ENCODE measurements around the gene SLIT3.

Gene SLIT3

GRCh38 chr5:168939887-168940544, 360.9 kb downstream of the SLIT3 start:
- TF ChIP-seq POLR2A (IDR thresholded peaks at IDR 0.05; ENCODE audit: extremely low read depth, insufficient read length) = no peak
- no peak for TF ChIP-seq CTCF (IDR thresholded peaks at IDR 0.05; ENCODE audit: low read depth, low read length)
- no peak for TF ChIP-seq MAX (IDR thresholded peaks at IDR 0.05; ENCODE audit: low read depth, low read length)
- no peak for TF ChIP-seq MYC (IDR thresholded peaks at IDR 0.05; ENCODE audit: low read depth, low read length)
- H3K4me3 ChIP-seq (ENCODE audit: low read depth, low read length) = no peak overlapping the region
- DNase-seq (ENCODE audit: low read depth) = no peak

GRCh38 chr5:168939156-168939800, 361.7 kb downstream of the SLIT3 start:
- H3K4me3 ChIP-seq (ENCODE audit: low read depth, low read length) = no peak overlapping the region
- no peak for TF ChIP-seq MAX (IDR thresholded peaks at IDR 0.05; ENCODE audit: low read depth, low read length)
- TF ChIP-seq MYC (IDR thresholded peaks at IDR 0.05; ENCODE audit: low read depth, low read length) = no peak
- no peak for TF ChIP-seq CTCF (IDR thresholded peaks at IDR 0.05; ENCODE audit: low read depth, low read length)
- no peak for TF ChIP-seq POLR2A (IDR thresholded peaks at IDR 0.05; ENCODE audit: extremely low read depth, insufficient read length)
- DNase-seq (ENCODE audit: low read depth) = no peak

- no peak overlapping the region for H3K4me3 ChIP-seq (ENCODE audit: low read depth, low read length)
- no peak for TF ChIP-seq MAX (IDR thresholded peaks at IDR 0.05; ENCODE audit: low read depth, low read length)
- no peak for TF ChIP-seq CTCF (IDR thresholded peaks at IDR 0.05; ENCODE audit: low read depth, low read length)
- TF ChIP-seq POLR2A (IDR thresholded peaks at IDR 0.05; ENCODE audit: extremely low read depth, insufficient read length) = no peak
- no peak for TF ChIP-seq MYC (IDR thresholded peaks at IDR 0.05; ENCODE audit: low read depth, low read length)
- no peak for DNase-seq (ENCODE audit: low read depth)
These were observed 364.4 kb downstream of the SLIT3 start for GRCh38 chr5:168936511-168936910.

- no peak overlapping the region for H3K4me3 ChIP-seq (ENCODE audit: low read depth, low read length)
- no peak for TF ChIP-seq MYC (IDR thresholded peaks at IDR 0.05; ENCODE audit: low read depth, low read length)
- no peak for TF ChIP-seq MAX (IDR thresholded peaks at IDR 0.05; ENCODE audit: low read depth, low read length)
- TF ChIP-seq CTCF (IDR thresholded peaks at IDR 0.05; ENCODE audit: low read depth, low read length) = no peak
- TF ChIP-seq POLR2A (IDR thresholded peaks at IDR 0.05; ENCODE audit: extremely low read depth, insufficient read length) = no peak
- DNase-seq (ENCODE audit: low read depth) = no peak
These were observed 365.8 kb downstream of the SLIT3 start for GRCh38 chr5:168935183-168935582.

- TF ChIP-seq MYC (IDR thresholded peaks at IDR 0.05; ENCODE audit: low read depth, low read length) = no peak
- no peak for DNase-seq (ENCODE audit: low read depth)
- no peak overlapping the region for H3K4me3 ChIP-seq (ENCODE audit: low read depth, low read length)
These were observed 366.8 kb downstream of the SLIT3 start for GRCh38 chr5:168934169-168934568.

- no peak for DNase-seq (ENCODE audit: low read depth)
- no peak for TF ChIP-seq MYC (IDR thresholded peaks at IDR 0.05; ENCODE audit: low read depth, low read length)
- TF ChIP-seq MAX (IDR thresholded peaks at IDR 0.05; ENCODE audit: low read depth, low read length) = no peak
- no peak for TF ChIP-seq CTCF (IDR thresholded peaks at IDR 0.05; ENCODE audit: low read depth, low read length)
- TF ChIP-seq POLR2A (IDR thresholded peaks at IDR 0.05; ENCODE audit: extremely low read depth, insufficient read length) = no peak
- H3K4me3 ChIP-seq (ENCODE audit: low read depth, low read length) = no peak overlapping the region
These were observed 368.3 kb downstream of the SLIT3 start for GRCh38 chr5:168932400-168933189.

All from NB4 (cell line).